GM12865 (cell line): Measurements from ENCODE around the gene TSPAN9.

Source experiments
- DNase-seq: peaks from one replicate; pipeline ENCODE4 v3.0.0; 2010; ENCODE audit warnings: low read depth
- H3K4me3 ChIP-seq: 2 replicates; pipeline ENCODE4 v1.5.1; 2011; ENCODE audit warnings: mild to moderate bottlenecking, low read depth, low read length, control low read depth
- TF ChIP-seq, protein P1 (sequence below): IDR thresholded peaks from 2 replicates; pipeline ENCODE4 v1.5.1; 2011; ENCODE audit warnings: low read length, control low read depth, low read depth, inconsistent platforms; ENCODE audit not compliant: insufficient read depth; ENCODE audit errors: missing control alignments

TSPAN9 gene

GRCh38 chr12:3040026-3040656 lies 37.0 kb upstream of the TSPAN9 start:
- no peak overlapping the region for H3K4me3 ChIP-seq
- TF ChIP-seq, protein P1, sequence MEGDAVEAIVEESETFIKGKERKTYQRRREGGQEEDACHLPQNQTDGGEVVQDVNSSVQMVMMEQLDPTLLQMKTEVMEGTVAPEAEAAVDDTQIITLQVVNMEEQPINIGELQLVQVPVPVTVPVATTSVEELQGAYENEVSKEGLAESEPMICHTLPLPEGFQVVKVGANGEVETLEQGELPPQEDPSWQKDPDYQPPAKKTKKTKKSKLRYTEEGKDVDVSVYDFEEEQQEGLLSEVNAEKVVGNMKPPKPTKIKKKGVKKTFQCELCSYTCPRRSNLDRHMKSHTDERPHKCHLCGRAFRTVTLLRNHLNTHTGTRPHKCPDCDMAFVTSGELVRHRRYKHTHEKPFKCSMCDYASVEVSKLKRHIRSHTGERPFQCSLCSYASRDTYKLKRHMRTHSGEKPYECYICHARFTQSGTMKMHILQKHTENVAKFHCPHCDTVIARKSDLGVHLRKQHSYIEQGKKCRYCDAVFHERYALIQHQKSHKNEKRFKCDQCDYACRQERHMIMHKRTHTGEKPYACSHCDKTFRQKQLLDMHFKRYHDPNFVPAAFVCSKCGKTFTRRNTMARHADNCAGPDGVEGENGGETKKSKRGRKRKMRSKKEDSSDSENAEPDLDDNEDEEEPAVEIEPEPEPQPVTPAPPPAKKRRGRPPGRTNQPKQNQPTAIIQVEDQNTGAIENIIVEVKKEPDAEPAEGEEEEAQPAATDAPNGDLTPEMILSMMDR: no peak
- DNase-seq: no peak

DNA sequence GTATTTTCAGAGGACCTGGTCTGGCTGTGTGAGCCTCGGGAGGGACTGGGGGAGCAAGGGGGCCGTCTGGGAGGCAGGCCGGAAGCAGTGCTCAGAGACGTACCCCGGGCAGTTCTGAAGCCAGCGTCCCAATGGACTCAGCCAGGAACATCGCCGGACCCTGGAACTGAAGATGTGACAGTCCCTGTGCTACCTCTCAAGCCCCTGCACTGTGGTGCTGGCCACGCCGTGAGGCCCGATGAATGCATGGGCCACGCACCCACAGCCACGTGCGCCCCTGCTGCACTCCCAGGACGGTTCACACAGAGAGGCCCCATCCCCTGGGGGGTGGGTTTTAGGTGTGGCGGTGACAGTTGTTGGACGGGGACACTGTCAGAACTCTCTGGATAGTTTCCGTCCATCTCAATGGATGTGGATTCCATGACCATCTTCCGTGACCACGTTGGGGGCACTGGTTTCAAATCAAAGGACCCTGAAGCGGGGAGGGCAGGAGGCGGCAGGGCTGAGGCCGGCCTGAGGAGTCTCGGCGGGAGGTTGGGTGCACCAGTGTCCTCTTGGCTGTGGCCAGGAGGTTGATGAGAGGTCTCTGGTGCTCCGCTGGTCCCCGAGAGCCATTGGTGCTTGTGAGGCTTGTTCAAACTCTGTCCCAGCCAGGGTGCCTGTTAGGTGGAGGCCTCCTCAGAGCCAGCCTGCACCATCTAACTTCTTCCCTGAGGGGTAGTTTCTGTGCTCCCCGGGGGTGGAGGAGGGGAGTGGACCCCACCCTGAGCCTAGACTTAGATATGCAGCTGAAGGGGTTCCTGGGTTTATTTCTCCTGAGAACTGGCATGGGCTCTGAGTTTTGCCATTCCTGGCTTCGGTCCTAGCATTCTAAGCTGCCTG lies 36.3 kb upstream of the TSPAN9 start:
- TF ChIP-seq, protein P1: no peak
- H3K4me3 ChIP-seq: no peak overlapping the region
- no peak for DNase-seq

DNA sequence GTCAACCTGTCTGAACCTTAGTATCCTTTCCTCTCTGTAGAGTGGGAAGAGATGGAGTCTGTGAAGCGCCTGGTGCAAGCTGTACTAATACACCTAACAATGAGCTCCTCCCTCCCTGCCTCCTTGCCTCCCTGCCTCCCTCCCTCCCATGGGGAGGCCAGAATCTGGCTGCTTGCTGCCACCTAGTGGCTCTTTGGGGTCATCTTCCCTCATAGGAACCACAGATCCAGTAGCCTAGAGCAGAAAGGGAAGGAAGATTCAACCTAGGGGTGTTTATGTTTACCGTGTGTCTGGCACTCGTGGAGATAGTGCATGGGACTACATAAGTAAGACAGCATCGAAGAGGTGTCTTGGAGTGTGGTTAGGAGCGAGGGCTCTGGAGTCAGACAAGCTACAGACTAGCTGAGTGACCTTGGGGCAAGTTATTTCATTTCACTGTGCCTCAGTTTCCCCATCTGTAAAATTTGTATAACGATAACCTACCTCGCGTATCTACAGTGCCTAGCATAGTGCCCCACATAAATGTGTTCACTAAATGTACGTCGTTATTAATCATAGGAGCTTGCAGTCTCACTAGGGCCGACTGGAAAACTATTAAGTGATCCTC lies 35.5 kb upstream of the TSPAN9 start:
- H3K4me3 ChIP-seq: no peak overlapping the region

DNA sequence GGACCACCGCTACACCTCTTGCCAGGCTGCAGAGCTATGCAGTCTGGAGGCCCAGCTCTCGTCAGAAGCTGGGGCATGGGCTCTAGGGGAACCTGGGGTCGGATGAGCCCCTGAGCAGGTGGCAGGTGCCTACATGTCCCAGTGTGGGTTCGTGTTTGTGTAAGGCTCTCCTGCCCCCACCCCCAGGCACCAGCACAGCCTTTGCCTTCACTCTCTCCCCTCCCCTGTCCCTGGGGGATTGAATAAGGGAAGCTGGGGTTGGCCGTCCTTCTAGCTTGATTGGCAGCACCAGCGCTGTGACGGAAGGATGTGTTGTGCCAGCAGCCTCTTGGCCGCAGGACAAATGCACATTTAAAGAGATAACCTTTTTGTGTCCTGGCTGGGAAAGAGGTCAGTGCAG lies 34.8 kb upstream of the TSPAN9 start:
- DNase-seq: peak; percentile 37
- TF ChIP-seq, protein P1: no peak
- no peak overlapping the region for H3K4me3 ChIP-seq

More for the DNA sequence above, 35.5 kb upstream of the TSPAN9 start:
- peak; percentile 80 for DNase-seq
- TF ChIP-seq, protein P1: peak; percentile 72

DNA sequence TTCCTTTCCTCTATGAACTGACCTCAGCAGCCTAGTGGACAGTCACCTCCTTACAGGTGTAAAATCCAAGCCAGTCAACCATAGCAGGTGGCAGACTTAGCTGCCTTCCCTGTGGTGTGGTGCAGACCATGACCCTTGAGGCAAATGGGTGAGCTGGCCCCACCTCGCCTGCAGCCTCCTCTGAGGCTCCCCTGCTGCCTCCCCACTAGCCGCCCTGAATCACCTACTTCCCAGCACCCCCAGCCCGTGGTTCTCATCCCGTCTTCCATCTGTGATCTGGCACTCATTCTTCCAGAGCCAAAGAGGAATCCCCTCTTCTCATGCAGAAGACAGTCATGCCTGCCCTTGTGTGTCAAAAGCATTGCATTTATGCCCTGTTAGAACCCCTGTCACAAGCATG lies 34.4 kb upstream of the TSPAN9 start:
- TF ChIP-seq, protein P1: no peak
- no peak overlapping the region for H3K4me3 ChIP-seq
- DNase-seq: no peak

DNA sequence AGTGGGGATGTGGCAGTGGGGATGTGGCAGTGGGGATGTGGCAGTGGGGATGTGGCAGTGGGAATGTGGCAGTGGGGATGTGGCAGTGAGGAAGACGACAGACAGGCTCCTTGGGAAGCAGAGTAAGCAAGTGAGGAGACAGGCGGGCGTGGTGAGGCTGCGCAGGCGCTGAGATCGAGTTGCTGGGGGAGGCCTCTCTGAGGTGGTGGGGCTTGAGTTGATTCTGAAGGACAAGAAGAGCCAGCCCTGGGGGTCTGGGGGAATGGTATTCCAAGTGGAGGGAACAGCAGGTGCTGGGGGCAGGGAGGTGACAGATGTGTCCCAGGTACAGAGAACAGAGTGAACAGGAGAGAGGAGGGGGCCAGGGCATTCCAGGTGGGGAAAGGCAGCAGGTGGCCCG lies 33.8 kb upstream of the TSPAN9 start:
- DNase-seq: no peak
- TF ChIP-seq, protein P1: no peak
- no peak overlapping the region for H3K4me3 ChIP-seq
